ENCODE measurements around the gene C1orf159.
"Not testable (repeated sequence)": the region's sequence is repeated elsewhere in the genome, so short reads cannot be mapped to it uniquely, and the experiment has no call there.

DNA sequence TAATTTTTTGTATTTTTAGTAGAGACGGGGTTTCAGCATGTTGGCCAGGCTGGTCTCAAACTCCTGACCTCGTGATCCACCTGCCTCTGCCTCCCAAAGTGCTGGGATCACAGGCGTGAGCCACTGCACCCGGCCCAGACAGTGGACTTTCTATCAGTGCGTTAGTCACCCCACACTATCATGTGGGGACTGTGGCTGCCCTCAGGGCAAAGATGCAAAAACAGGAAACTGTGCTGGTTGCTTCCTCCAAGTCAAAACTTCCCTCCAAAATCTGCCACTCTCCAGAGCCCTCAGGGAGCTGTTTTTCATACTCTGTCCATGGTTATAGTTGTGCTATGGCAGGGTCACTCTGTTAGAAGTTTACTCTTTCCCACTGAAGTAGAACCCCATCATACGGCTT lies 11.7 kb downstream of the C1orf159 start:
- not testable (repeated sequence) for TF ChIP-seq CTCF (IDR thresholded peaks at IDR 0.05); RAD21 (conservative IDR thresholded peaks at IDR 0.05 in 1 of 2, IDR thresholded peaks at IDR 0.05 in 1 of 2); ZFP36 (IDR thresholded peaks at IDR 0.05; ENCODE audit: borderline replicate concordance, partially characterized antibody); POLR2A (IDR thresholded peaks at IDR 0.05; ENCODE audit: low read length); EP300 (IDR thresholded peaks at IDR 0.05); SMC3 (IDR thresholded peaks at IDR 0.05); HMGXB4 (CRISPR knock-in tag; IDR thresholded peaks at IDR 0.05; ENCODE audit: borderline replicate concordance); CBX8 (IDR thresholded peaks at IDR 0.05); JUN (IDR thresholded peaks at IDR 0.05); NR3C1 (IDR thresholded peaks at IDR 0.05); KDM5A (IDR thresholded peaks at IDR 0.05)
